Inferior parietal cortex (tissue), 1 donor: Measurements from ENCODE around the gene TIMM8A.

Source experiments
- DNase-seq: peaks from one replicate; pipeline ENCODE4 v3.0.0-alpha.2; 2016; ENCODE audit errors: extremely low spot score

The TIMM8A gene, protein sequence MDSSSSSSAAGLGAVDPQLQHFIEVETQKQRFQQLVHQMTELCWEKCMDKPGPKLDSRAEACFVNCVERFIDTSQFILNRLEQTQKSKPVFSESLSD

DNA sequence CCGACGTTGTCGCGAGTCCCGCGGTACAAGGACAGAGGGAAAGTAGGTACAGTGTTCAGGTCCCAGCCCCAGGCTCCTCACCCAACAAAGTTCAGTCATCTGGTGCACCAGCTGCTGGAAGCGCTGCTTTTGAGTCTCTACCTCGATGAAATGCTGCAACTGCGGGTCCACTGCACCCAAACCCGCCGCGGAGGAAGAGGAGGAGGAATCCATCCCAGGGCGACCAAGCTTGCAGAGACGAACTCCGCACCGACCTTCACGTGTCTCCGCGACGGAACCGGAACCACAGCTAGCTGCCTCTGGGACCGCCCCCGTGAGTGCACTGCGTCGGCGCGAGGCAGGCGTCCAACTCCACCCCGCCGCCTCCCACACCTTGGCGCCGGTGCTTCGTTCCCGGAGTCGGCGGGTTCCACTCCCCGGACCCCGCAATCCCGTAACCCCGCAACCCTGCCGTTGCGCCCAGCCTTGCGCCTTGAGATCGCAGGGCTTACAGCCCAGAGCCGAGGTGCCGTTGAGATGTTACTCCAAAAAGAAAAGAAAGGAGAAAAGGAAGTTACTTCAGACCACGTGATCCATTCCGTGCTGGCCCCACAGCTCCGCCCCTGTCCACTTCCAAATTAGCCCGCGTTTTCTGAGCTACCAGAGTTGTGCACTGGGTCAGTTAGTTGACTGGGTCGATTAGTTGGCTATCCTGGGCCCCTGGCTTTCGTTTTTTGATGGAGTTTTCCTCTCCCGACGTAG lies at the start of gene TIMM8A:
Gene TIMM8A (minus strand): TSS at position 291 of the 741 bp plus-strand sequence. CDS start 78 bp downstream, at position 213.
- peak; percentile 71 for DNase-seq

GRCh38 chrX:101397779-101398178 lies 49.2 kb upstream of the TIMM8A start:
- DNase-seq = no peak

DNA sequence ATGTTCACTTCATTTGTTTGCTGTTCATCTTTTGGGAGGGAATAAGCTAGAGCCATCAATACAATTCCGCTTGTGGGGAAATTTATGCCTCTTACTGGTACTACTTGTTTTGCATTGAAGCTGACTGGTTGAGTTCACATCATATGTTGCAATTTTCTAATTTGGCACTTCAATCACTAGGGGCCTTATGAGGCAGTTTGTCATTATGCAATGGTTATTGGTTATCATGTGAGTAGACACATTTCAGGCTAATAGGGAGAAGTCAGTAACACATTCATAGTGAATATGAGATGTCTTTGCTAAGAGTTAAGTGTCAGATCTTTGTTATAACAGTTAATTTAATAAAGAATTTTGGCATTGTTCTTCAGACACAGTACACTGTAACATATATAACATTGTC lies 47.2 kb upstream of the TIMM8A start:
- no peak for DNase-seq

- no peak for DNase-seq
Measured at GRCh38 chrX:101394372-101394771, 45.8 kb upstream of the TIMM8A start.

DNA sequence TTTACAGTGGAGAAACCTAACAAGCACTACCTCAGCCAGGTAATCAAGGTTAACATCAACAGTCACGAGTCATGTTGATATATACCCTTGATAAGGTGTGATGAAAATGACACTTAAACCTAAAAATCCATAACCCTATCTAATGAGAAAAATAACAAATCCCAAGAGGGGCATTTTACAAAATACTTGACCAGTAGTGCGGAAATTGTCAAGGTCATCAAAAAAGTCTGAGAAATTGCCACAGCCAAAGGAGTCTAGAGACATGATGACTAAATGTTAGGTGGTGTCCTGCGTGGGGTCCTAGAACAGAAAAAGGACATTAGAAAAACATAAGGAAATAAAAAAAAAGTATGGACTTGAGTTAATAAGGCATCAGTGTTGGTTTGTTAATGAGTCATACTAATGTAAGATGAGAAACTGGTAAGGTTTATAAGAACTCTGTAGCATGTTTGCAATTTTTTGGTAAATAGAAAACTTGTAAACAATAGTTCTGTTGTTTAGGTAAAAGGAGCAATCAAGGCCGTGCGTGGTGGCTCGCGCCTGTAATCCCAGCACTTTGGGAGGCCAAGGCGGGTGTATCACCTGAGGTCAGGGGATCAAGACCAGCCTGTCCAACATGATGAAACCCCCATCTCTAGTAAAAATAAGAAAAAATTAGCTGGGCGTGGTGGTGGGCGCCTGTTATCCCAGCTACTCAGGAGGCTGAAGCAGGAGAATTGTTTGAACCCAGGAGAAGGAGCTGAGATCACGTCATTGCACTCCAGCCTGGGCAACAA lies 45.2 kb upstream of the TIMM8A start:
- no peak for DNase-seq

DNA sequence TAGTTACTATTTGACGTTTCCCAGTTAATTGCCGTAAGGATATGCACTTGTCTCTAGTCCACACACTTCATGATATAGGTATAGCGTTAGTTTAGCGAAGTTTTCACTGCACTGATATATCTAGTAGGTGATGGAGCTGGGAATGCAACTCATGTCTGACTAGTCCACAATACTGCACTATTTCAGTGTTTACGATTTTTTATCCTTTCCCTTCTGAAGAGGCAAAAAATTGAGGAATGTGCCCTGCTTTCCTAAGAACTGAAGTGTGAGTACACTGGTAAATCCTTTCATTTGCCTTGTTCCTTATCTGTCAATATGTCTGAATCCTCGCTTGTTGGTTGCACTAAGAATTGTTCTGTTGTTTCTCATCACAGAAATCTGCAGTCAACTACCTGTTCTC lies 43.3 kb upstream of the TIMM8A start:
- no peak for DNase-seq

DNA sequence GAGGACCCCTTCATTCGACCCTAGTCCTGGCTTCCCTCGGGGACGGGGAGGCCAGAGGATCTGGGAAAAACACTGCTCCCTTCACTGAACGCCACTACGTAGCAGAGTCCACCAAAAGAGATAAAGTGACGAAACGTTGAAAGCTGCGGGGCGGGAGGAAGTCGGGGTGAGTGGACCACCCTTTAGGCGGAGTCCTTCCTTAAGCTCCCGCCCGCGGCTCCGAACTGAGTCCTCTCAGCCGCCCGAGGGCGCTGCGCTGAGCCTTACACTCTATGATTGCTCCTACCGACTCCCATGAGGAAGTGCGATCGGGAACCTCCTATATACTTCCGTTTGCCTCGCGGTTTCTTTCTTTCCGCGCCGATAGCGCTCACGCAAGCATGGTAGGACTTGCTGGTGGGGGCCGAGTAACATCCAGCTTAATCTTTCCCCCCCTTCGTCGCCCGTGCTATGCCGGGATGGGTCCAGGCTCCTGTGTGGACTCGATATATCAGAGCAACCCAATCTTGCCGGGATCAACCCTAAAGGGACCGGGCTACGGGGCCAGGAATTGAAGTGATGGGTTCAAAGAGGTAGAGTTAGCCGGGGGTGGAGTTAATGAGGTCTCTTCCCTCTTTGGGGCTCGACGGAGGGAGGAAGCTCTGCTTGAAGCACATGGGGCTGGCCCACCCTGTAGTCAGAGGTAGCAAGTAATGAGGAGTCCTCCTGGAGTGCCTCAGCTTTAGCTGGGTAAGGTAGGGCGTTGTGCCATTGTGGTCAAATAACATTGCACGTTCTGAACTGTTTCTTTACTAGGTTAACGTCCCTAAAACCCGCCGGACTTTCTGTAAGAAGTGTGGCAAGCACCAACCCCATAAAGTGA lies 42.4 kb upstream of the TIMM8A start, which contains the start of gene RPL36A:
Gene RPL36A (plus strand): TSS at position 348 of the 862 bp plus-strand sequence. CDS start 33 bp downstream, at position 381.
- peak; percentile 88 for DNase-seq

- no peak for DNase-seq
Measured at GRCh38 chrX:101388604-101389003, 40.1 kb upstream of the TIMM8A start.

GRCh38 chrX:101386542-101386885 lies 38.0 kb upstream of the TIMM8A start:
- DNase-seq = no peak

- DNase-seq = no peak
Measured at GRCh38 chrX:101385795-101386541, 37.4 kb upstream of the TIMM8A start, which contains the start of gene BTK. Gene BTK, minus strand, starts transcription at chrX:101386191. Its CDS starts 10,907 bp downstream, at chrX:101375284.

- no peak for DNase-seq
Measured at GRCh38 chrX:101385026-101385684, 36.6 kb upstream of the TIMM8A start.

DNA sequence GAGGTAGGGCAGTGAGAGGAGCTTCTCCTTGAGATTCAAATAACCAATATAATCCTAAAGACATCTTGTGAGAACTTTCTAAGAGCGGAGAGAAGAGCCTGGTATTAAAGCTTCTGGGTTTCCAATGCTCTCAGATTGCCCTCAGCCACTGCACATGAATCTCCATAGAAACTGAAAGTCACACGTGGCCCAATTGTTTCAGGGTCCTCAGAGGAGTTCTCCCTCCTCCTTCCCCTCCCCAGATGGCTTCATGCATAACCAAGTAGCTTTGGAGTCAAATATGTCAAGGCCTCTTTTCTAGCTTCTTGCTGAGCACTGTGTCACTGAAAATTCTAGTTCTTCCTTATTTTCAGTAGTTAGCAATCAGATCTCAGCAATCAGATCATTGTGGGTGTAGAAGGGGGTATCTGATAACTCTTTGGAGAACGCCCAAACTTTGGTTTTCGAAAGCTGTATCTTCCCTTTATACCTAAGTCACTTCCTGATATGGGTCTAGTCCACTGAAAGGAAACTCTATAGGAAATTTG lies 35.2 kb upstream of the TIMM8A start:
- no peak for DNase-seq

DNA sequence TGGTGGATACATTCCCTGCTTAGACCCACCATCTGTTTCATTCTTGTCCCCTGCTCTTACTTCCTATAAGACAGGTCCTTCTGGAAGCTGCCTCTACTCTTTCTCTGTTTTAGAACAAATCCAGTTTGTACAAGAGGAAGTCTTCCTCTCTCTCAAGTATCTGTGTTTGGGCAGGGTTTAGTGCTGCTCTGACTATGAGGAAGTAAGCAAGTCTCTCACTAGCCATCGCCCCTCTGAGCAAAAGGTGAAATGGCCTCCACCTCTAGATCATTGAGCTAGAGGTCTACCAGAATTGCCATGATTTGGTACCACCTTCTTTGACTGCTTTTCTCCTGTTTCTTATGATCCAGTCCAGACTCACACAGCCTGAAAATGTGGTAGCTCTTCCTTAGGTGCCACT lies 29.0 kb upstream of the TIMM8A start:
- no peak for DNase-seq

- no peak for DNase-seq
Measured at GRCh38 chrX:101370888-101371504, 22.5 kb upstream of the TIMM8A start.

- DNase-seq = no peak
Measured at GRCh38 chrX:101369687-101370086, 21.1 kb upstream of the TIMM8A start.

DNA sequence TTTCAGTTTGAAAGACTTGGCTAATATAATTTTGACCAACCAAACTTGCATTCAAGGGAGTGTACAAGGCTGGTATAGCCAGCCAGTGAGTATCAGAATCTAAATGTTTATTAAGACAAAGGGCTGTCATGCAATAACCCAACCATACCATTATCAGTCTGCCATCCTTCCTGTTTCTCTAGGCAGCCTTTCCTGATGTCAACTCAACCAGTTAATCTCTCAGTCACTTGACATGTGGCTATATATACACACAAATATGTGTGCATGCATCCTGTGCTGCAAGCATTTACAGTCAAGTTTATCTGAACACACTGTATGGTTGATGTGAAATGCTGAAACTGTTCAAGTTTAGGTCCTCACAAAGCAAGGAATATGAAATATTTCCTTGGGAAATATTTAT lies 20.3 kb upstream of the TIMM8A start:
- DNase-seq = no peak

DNA sequence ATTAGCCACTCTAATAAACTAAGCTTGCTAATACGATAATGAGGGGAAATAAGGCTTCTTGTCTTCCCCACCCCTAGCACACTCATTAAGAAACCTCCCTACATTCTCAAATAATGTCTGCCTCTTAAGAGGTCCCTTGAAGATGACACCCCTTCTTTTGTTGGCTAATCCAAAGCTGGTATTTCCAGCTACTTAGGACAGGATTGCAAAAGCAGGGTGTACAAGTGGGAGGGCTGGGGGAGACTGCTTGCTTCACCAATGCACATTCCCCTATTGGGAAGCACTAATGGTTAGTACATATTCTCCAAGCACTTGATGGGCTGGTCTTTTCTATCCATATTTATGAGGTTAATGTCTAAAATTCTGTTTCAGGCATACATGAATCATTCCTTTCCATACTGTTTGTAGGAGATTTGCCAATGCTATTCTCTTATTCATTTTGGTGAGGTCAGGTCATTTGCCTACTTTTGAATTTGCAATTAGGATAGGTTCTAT lies 16.8 kb upstream of the TIMM8A start:
- DNase-seq = no peak

- DNase-seq = no peak
Measured at GRCh38 chrX:101362757-101363156, 14.2 kb upstream of the TIMM8A start.

GRCh38 chrX:101362116-101362515 lies 13.6 kb upstream of the TIMM8A start:
- DNase-seq = no peak

DNA sequence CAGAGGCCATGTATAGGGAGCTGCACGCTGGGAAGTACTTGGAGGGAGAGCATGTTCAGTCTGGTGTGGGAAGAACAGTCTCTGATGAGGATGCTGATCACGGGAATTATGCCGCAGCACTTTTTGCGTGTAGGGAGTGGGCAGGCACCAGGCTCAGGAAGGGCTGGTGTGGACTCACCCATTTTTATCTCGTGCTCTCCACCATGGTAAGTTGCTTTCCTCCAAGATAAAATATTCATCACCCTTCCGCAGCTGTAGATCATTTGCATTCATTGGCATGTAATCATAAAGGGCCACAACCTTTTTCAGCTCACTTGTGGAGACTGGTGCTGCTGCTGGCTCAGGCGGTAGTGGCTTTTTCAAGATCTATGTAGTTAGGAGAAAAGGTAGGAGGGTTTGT lies 11.8 kb upstream of the TIMM8A start:
- DNase-seq = no peak
